Sciatic nerve (tissue), 2 donors: ENCODE data around the gene SLC14A1. TPM values are rescaled to one million over a fixed set of nuclear protein-coding genes. Genes with fewer than 3 reads are reported as not detected.

ENCODE experiments used
- ATAC-seq: fragments of 200-7000 bp; cut with Tn5 transposase; one replicate; pipeline ENCODE4 v1.9.1; 2020; ENCODE audit warnings: mild to moderate bottlenecking, moderate library complexity
- DNase-seq: peaks from one replicate; pipeline ENCODE4 v3.0.0-alpha.2; 2020; ENCODE audit warnings: low spot score
- intact Hi-C: fragments of 100-400 bp; cut with DNase I; formaldehyde crosslinking; loops from one replicate; pipeline ENCODE4 v1.14.2; 2022
- total RNA-seq: library from RNA; stranded (reverse); fragmentation: NEBNext Ultra II Directional; extraction: Animal tissue kit (Norgen Biotek cat#: 25700); gene quantifications from one replicate; pipeline ENCODE4 v1.2.1, GENCODE V29; 2021
- donor health status: DM: no; HTN: no; CAD: no.
- donor health status: DM: no; HTN: no; CAD: no.

The SLC14A1 gene
- total RNA-seq, 1 donor from 2014 or later: 5.5 TPM

GRCh38 chr18:45783097-45784075 is 59.4 kb downstream of the SLC14A1 start:
- intact Hi-C loops: no loop called here
- DNase-seq: no peak
- no peak for ATAC-seq

GRCh38 chr18:45785134-45785533 is 61.2 kb downstream of the SLC14A1 start:
- intact Hi-C loops: no loop called here
- DNase-seq: no peak
- ATAC-seq: no peak

- ATAC-seq: no peak
- DNase-seq: no peak
- intact Hi-C loops: no loop called here
These were observed 63.0 kb downstream of the SLC14A1 start for GRCh38 chr18:45786941-45787340.

GRCh38 chr18:45787346-45787745 is 63.4 kb downstream of the SLC14A1 start:
- DNase-seq (no peak), ATAC-seq (no peak)
- intact Hi-C loops: no loop called here

GRCh38 chr18:45788861-45789260 is 64.9 kb downstream of the SLC14A1 start:
- DNase-seq (no peak), ATAC-seq (no peak)
- intact Hi-C loops: no loop called here

- intact Hi-C loops: no loop called here
- DNase-seq (no peak), ATAC-seq (no peak)
These were observed 68.7 kb downstream of the SLC14A1 start for GRCh38 chr18:45792506-45793263.

GRCh38 chr18:45793264-45793965 is 69.4 kb downstream of the SLC14A1 start:
- no peak for ATAC-seq
- intact Hi-C loops: no loop called here
- no peak for DNase-seq

GRCh38 chr18:45801416-45802004 is 77.5 kb downstream of the SLC14A1 start:
- ATAC-seq (no peak), DNase-seq (no peak)
- intact Hi-C loops: no loop called here

Other genes with a start within 250 kb of the SLC14A1 start
- gene SLC14A2, start 108.7 kb upstream of the SLC14A1 start, total RNA-seq: 0.40 TPM
- gene SIGLEC15, start 101.5 kb downstream of the SLC14A1 start, total RNA-seq: 0.31 TPM
- 40.3 TPM for gene EPG5, start 243.1 kb downstream of the SLC14A1 start, total RNA-seq